Transverse colon (tissue), 4 donors: Measurements from ENCODE around the gene ANKS1B.

Experiments used
- CTCF ChIP-seq, 5 experiments: fragments of 200-600 bp in 3 of 5; fragments of 450-650 bp in 2 of 5; sonication (generic) in 3 of 5; IDR thresholded peaks; 1 replicate in 2 of 5; 2 replicates in 3 of 5; pipeline ENCODE4 v1.5.1; 2016 to 2017; ENCODE audit warnings: antibody characterized with exemption in 5 of 5, inconsistent platforms in 3 of 5, mild to moderate bottlenecking in 2 of 5, moderate library complexity in 1 of 5
- POLR2A ChIP-seq: fragments of 450-650 bp; IDR thresholded peaks from one replicate; pipeline ENCODE4 v1.6.1; 2016; ENCODE audit warnings: antibody characterized with exemption, mild to moderate bottlenecking, moderate library complexity
- POLR2AphosphoS5 ChIP-seq, 3 donors: sonication (generic); formaldehyde crosslinking; IDR thresholded peaks; one replicate each; pipeline ENCODE4 v1.6.1; 2016; ENCODE audit warnings: antibody characterized with exemption in 3 of 3

GRCh38 chr12:99493197-99493596 is 491.5 kb downstream of the ANKS1B start:
- TF ChIP-seq POLR2A (no peak), CTCF (IDR thresholded peaks at IDR 0.05) (no peak), POLR2AphosphoS5 (IDR thresholded peaks at IDR 0.05) (no peak)
